HepG2 (cell line): ENCODE results near the gene RFFL. TPM values are rescaled to one million over a fixed set of nuclear protein-coding genes. Genes with fewer than 3 reads are reported as not detected.

Experiments used
- ARID2 ChIP-seq: sonication (generic); formaldehyde crosslinking; IDR thresholded peaks from 2 replicates; pipeline ENCODE4 v1.8.1; 2022; ENCODE audit warnings: mild to moderate bottlenecking, missing genetic modification reagents, borderline replicate concordance
- CENPX ChIP-seq: sonication (generic); formaldehyde crosslinking; IDR thresholded peaks from 2 replicates; pipeline ENCODE4 v1.9.0; 2021; ENCODE audit warnings: mild to moderate bottlenecking, missing genetic modification reagents, moderate library complexity
- HNRNPUL1 ChIP-seq: fragments of 200-400 bp; formaldehyde crosslinking; IDR thresholded peaks from 2 replicates; pipeline ENCODE4 v1.6.1; 2017; ENCODE audit warnings: low read depth, mild to moderate bottlenecking, low read length, moderate library complexity
- KDM3A ChIP-seq: IDR thresholded peaks from 2 replicates; pipeline ENCODE4 v1.6.1; 2018; ENCODE audit warnings: low read depth, missing compliant biosample characterization
- PRMT3 ChIP-seq: sonication (generic); formaldehyde crosslinking; IDR thresholded peaks from 2 replicates; pipeline ENCODE4 v1.8.1; 2022; ENCODE audit warnings: low read depth, mild to moderate bottlenecking, moderate library complexity, missing genetic modification reagents, borderline replicate concordance
- SALL1 ChIP-seq: sonication (generic); formaldehyde crosslinking; IDR thresholded peaks from 2 replicates; pipeline ENCODE4 v1.8.0; 2022; ENCODE audit warnings: mild to moderate bottlenecking, missing genetic modification reagents
- SMAD9 ChIP-seq: sonication (generic); formaldehyde crosslinking; IDR thresholded peaks from 2 replicates; pipeline ENCODE4 v1.5.1; 2020; ENCODE audit warnings: mild to moderate bottlenecking, missing genetic modification reagents
- TAF15 ChIP-seq: fragments of 200-400 bp; formaldehyde crosslinking; IDR thresholded peaks from one replicate; pipeline ENCODE4 v1.6.1; 2018; ENCODE audit warnings: mild to moderate bottlenecking, low read depth, low read length; ENCODE audit not compliant: poor library complexity, severe bottlenecking
- TRIM24 ChIP-seq: sonication (generic); formaldehyde crosslinking; IDR thresholded peaks from 2 replicates; pipeline ENCODE4 v1.8.0; 2022; ENCODE audit warnings: mild to moderate bottlenecking, missing genetic modification reagents
- ZFAT ChIP-seq: sonication (generic); formaldehyde crosslinking; conservative IDR thresholded peaks from 2 replicates; pipeline ENCODE4 v1.8.1; 2023; ENCODE audit warnings: missing genetic modification reagents, inconsistent platforms
- ZHX2 ChIP-seq, 2 experiments: sonication (generic) in 1 of 2; formaldehyde crosslinking in 1 of 2; IDR thresholded peaks; 2 replicates each; pipeline versions ENCODE4 v1.6.1 to v1.9.0; 2014 to 2022; ENCODE audit warnings: antibody characterized with exemption in 1 of 2, borderline replicate concordance in 1 of 2, inconsistent platforms in 1 of 2, low read depth in 1 of 2, missing genetic modification reagents in 1 of 2
- ZNF770 ChIP-seq: sonication (generic); formaldehyde crosslinking; IDR thresholded peaks from 2 replicates; pipeline ENCODE4 v1.5.0; 2020; ENCODE audit warnings: mild to moderate bottlenecking, missing genetic modification reagents
- ZNF772 ChIP-seq: sonication (generic); formaldehyde crosslinking; IDR thresholded peaks from 2 replicates; pipeline ENCODE4 v1.5.0; 2020; ENCODE audit warnings: mild to moderate bottlenecking, missing genetic modification reagents
- ZNF790 ChIP-seq: sonication (generic); formaldehyde crosslinking; IDR thresholded peaks from 2 replicates; pipeline ENCODE4 v1.8.0; 2022; ENCODE audit warnings: missing genetic modification reagents, mild to moderate bottlenecking, borderline replicate concordance
- ZNF850 ChIP-seq: sonication (generic); formaldehyde crosslinking; conservative IDR thresholded peaks from 2 replicates; pipeline ENCODE4 v1.9.0; 2021; ENCODE audit warnings: mild to moderate bottlenecking, missing genetic modification reagents
- polyA plus RNA-seq, 8 experiments: library from polyadenylated mRNA; depleted of rRNA in 3 of 8; stranded (reverse) in 7 of 8; unstranded in 1 of 8; fragments of >200 nt; fragmentation: Illumina TruSeq in 4 of 8; extraction: Trizol in 4 of 8; gene quantifications; 2 replicates each; pipeline versions ENCODE4 v1.2.1 to v1.2.3, GENCODE V29; 2011 to 2016; ENCODE audit warnings: low read depth in 4 of 8, missing spikeins in 1 of 8, mixed read lengths in 1 of 8; ENCODE audit not compliant: insufficient read depth in 1 of 8
- total RNA-seq, 5 experiments: library from RNA; depleted of rRNA; stranded (reverse); fragments of >200 nt; fragmentation: Illumina TruSeq; extraction: Trizol; gene quantifications; 2 replicates each; pipeline ENCODE4 v1.2.3, GENCODE V29; 2016; ENCODE audit warnings: low read depth in 1 of 5
- TF ChIP-seq, protein P1 (sequence below): IDR thresholded peaks from 2 replicates; pipeline ENCODE4 v1.6.1; 2012; ENCODE audit warnings: low read depth, low read length, improper control_type of control experiment
- TF ChIP-seq, protein P2 (sequence below): sonication (generic); formaldehyde crosslinking; IDR thresholded peaks from 2 replicates; pipeline ENCODE4 v1.5.0; 2020; ENCODE audit warnings: missing genetic modification reagents, mild to moderate bottlenecking, borderline replicate concordance

RFFL gene
- total and polyA plus RNA-seq, 2 of the 13 experiments (the other 11 are each of a cell fraction or from before 2014, with no cell fraction given): 24.3 to 48.6 TPM

- TF ChIP-seq ZFAT (CRISPR knock-in tag): 0 out of 2 replicates have a peak, but pooled peaks have one; percentile 68
- no peak for TF ChIP-seq TAF15
- TF ChIP-seq SALL1: peak; percentile 28; the same call in 1 of the 2 replicates
- peak; percentile 15; the same call in 1 of the 2 replicates for TF ChIP-seq ZNF790 (CRISPR knock-in tag)
- 0 out of 2 replicates have a peak, but pooled peaks have one; percentile 30 for TF ChIP-seq ZHX2 (IDR thresholded peaks at IDR 0.05; ENCODE audit: low read depth)
- TF ChIP-seq ZHX2 (CRISPR knock-in tag; IDR thresholded peaks at IDR 0.05; ENCODE audit: borderline replicate concordance): peak; percentile 57; the same call in 1 of the 2 replicates
- TF ChIP-seq TRIM24 (CRISPR knock-in tag): no peak
- TF ChIP-seq ZNF850 (CRISPR knock-in tag): no peak
- TF ChIP-seq KDM3A (CRISPR knock-in tag): no peak
- TF ChIP-seq, protein P1, sequence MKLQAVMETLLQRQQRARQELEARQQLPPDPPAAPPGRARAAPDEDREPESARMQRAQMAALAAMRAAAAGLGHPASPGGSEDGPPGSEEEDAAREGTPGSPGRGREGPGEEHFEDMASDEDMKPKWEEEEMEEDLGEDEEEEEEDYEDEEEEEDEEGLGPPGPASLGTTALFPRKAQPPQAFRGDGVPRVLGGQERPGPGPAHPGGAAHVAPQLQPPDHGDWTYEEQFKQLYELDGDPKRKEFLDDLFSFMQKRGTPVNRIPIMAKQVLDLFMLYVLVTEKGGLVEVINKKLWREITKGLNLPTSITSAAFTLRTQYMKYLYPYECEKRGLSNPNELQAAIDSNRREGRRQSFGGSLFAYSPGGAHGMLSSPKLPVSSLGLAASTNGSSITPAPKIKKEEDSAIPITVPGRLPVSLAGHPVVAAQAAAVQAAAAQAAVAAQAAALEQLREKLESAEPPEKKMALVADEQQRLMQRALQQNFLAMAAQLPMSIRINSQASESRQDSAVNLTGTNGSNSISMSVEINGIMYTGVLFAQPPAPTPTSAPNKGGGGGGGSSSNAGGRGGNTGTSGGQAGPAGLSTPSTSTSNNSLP: no peak
- TF ChIP-seq ARID2 (CRISPR knock-in tag): no peak
- peak; percentile 24; the same call in 1 of the 2 replicates for TF ChIP-seq SMAD9 (CRISPR knock-in tag)
- no peak for TF ChIP-seq CENPX (CRISPR knock-in tag)
- TF ChIP-seq, protein P2, sequence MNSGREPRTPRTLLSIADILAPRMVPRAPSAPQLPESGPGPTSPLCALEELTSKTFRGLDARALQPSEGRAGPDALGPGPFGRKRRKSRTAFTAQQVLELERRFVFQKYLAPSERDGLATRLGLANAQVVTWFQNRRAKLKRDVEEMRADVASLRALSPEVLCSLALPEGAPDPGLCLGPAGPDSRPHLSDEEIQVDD (CRISPR knock-in tag): 0 out of 2 replicates have a peak, but pooled peaks have one; percentile 50
- no peak for TF ChIP-seq HNRNPUL1
- no peak for TF ChIP-seq PRMT3 (CRISPR knock-in tag)
- peak; percentile 71 for TF ChIP-seq ZNF770 (CRISPR knock-in tag)
- peak; percentile 29; the same call in 1 of the 2 replicates for TF ChIP-seq ZNF772 (CRISPR knock-in tag)
Observed at GRCh38 chr17:34980681-34981537, 82.6 kb downstream of the RFFL start (continued).
